GM12878 (cell line): ENCODE results near the gene ADIPOQ. TPM values are rescaled to one million over a fixed set of nuclear protein-coding genes. Genes with fewer than 3 reads are reported as not detected.
"Not testable (repeated sequence)": the region's sequence is repeated elsewhere in the genome, so short reads cannot be mapped to it uniquely, and the experiment has no call there.

Experiments used
- ATAC-seq: fragments of 200-7000 bp; cut with Tn5 transposase; 3 replicates; pipeline ENCODE4 v1.9.1; 2020; ENCODE audit warnings: mild to moderate bottlenecking, moderate library complexity
- BruUV-seq: library from RNA; stranded (reverse); fragments of 400-500 nt; replicated peaks from 2 replicates; lab custom pipeline; 2021; lab: Mats Ljungman, UMichigan
- CTCF ChIA-PET: fragments of 300-600 bp; sonication (Branson Sonifier 250); formaldehyde crosslinking; extraction: SDS; loops from one replicate; lab custom pipeline; 2021; ENCODE audit warnings: inconsistent platforms; lab: Yijun Ruan, JAX
- POLR2A ChIA-PET: fragments of 350-600 bp; formaldehyde crosslinking; extraction: SDS; loops from one replicate; lab custom pipeline; 2021; ENCODE audit warnings: inconsistent platforms; lab: Charles Lee
- RAD21 ChIA-PET: fragments of 300-600 bp; sonication (Branson Sonifier 250); formaldehyde crosslinking; loops from one replicate; lab custom pipeline; 2023; ENCODE audit warnings: antibody characterized with exemption; ENCODE audit not compliant: unreplicated experiment; lab: Charles Lee
- SMC1A ChIA-PET: fragments of 300-600 bp; sonication (Branson Sonifier 250); formaldehyde crosslinking; loops from one replicate; lab custom pipeline; 2023; ENCODE audit not compliant: unreplicated experiment, uncharacterized antibody; lab: Charles Lee
- DNase-seq: peaks from one replicate; pipeline ENCODE4 v3.0.0-alpha.2; 2011; ENCODE audit warnings: low read depth, low spot score
- FAIRE-seq: peaks from 3 replicates; lab custom pipeline; 2011; peaks lifted over from hg19 to GRCh38; lab: Jason Lieb, UNC
- H2AFZ ChIP-seq: 2 replicates; pipeline ENCODE4 v1.6.0; 2011; ENCODE audit warnings: low read depth, low read length, control low read depth; ENCODE audit not compliant: control insufficient read depth
- H3K27ac ChIP-seq: 2 replicates; pipeline ENCODE4 v1.5.1; 2011; ENCODE audit warnings: control low read depth; ENCODE audit not compliant: control insufficient read depth, insufficient read depth
- H3K27me3 ChIP-seq, 2 experiments: replicated peaks in 1 of 2; 2 replicates each; pipeline versions ENCODE4 v1.6.0 to v1.6.1; 2011; ENCODE audit warnings: low read length in 1 of 2; ENCODE audit not compliant: control insufficient read depth in 2 of 2, insufficient read depth in 2 of 2
- H3K36me3 ChIP-seq, 2 experiments: 2 replicates each; pipeline ENCODE4 v1.5.1; 2011; ENCODE audit warnings: low read length in 1 of 2; ENCODE audit not compliant: control insufficient read depth in 2 of 2, insufficient read depth in 2 of 2
- H3K4me1 ChIP-seq: 2 replicates; pipeline ENCODE4 v1.6.1; 2011; ENCODE audit warnings: mild to moderate bottlenecking, low read length, moderate library complexity, mixed read lengths; ENCODE audit not compliant: control insufficient read depth, insufficient read depth
- H3K4me2 ChIP-seq: 2 replicates; pipeline ENCODE4 v1.6.0; 2011; ENCODE audit warnings: control low read depth; ENCODE audit not compliant: control insufficient read depth, insufficient read depth
- H3K4me3 ChIP-seq: fragments of 200-600 bp; sonication (generic); 2 replicates; pipeline ENCODE4 v1.5.1; 2016
- H3K79me2 ChIP-seq: 2 replicates; pipeline ENCODE4 v1.6.0; 2011; ENCODE audit warnings: low read length; ENCODE audit not compliant: control insufficient read depth, insufficient read depth
- H3K9ac ChIP-seq: 2 replicates; pipeline ENCODE4 v1.8.0; 2011; ENCODE audit warnings: low read length, control low read depth, mixed read lengths; ENCODE audit not compliant: control insufficient read depth, insufficient read depth
- H3K9me3 ChIP-seq: replicated peaks from 3 replicates; pipeline ENCODE4 v1.5.1; 2011; ENCODE audit warnings: mild to moderate bottlenecking, low read length; ENCODE audit not compliant: control insufficient read depth, insufficient read depth
- H4K20me1 ChIP-seq: 2 replicates; pipeline ENCODE4 v1.6.0; 2011; ENCODE audit not compliant: control insufficient read depth, insufficient read depth
- GABPA ChIP-seq: IDR thresholded peaks from 2 replicates; pipeline ENCODE4 v1.6.1; 2014; ENCODE audit warnings: antibody characterized with exemption, low read depth, mild to moderate bottlenecking, inconsistent platforms
- LARP7 ChIP-seq: fragments of 450-650 bp; IDR thresholded peaks from 2 replicates; pipeline ENCODE4 v1.6.1; 2017; ENCODE audit warnings: mild to moderate bottlenecking
- MEF2A ChIP-seq: IDR thresholded peaks from 2 replicates; pipeline ENCODE4 v1.6.1; 2011; ENCODE audit warnings: low read depth, mild to moderate bottlenecking, low read length, moderate library complexity; ENCODE audit not compliant: insufficient read depth
- PML ChIP-seq: IDR thresholded peaks from 2 replicates; pipeline ENCODE4 v1.6.1; 2012; ENCODE audit warnings: low read length, inconsistent platforms
- SREBF1 ChIP-seq: IDR thresholded peaks from 2 replicates; pipeline ENCODE4 v1.6.1; 2012; ENCODE audit warnings: mild to moderate bottlenecking, low read length
- SRF ChIP-seq, 2 experiments: IDR thresholded peaks; 2 replicates each; pipeline ENCODE4 v1.6.1; 2011; ENCODE audit warnings: low read depth in 2 of 2, low read length in 2 of 2, mild to moderate bottlenecking in 1 of 2, moderate library complexity in 1 of 2
- ZNF274 ChIP-seq: IDR thresholded peaks from one replicate; pipeline ENCODE4 v1.8.0; 2011; ENCODE audit not compliant: insufficient read length, insufficient read depth
- WGBS: methylation state at CpG from one replicate; pipeline ENCODE4 v1.1.6; 2016; ENCODE audit warnings: low lambda C conversion rate; ENCODE audit not compliant: insufficient replicate concordance, insufficient coverage; ENCODE audit errors: missing lambda C conversion rate; 5-methylcytosine and 5-hydroxymethylcytosine counted together
- in situ Hi-C: fragments of 300-500 bp; cut with MboI; formaldehyde crosslinking; loops from 9 replicates; pipeline ENCODE4 v1.14.3; 2018; ENCODE audit warnings: mixed read lengths
- intact Hi-C: fragments of 100-400 bp; cut with micrococcal nuclease; formaldehyde crosslinking; loops from one replicate; pipeline ENCODE4 v1.14.2; 2022; ENCODE audit not compliant: unreplicated experiment
- polyA plus RNA-seq, 11 experiments: library from polyadenylated mRNA; depleted of rRNA in 4 of 11; unstranded in 6 of 11; stranded (reverse) in 5 of 11; fragments of >200 nt; fragmentation: Nextera tagmentation in 4 of 11; fragmentation: Illumina TruSeq in 1 of 11; extraction: Ambion mirVana in 4 of 11; extraction: Trizol in 1 of 11; gene quantifications; 1 replicate in 1 of 11; 2 replicates in 10 of 11; pipeline versions ENCODE4 v1.2.1 to v1.2.3, GENCODE V29; 2011 to 2016; ENCODE audit warnings: inconsistent platforms in 2 of 11, missing spikeins in 2 of 11, low read depth in 1 of 11
- total RNA-seq, 4 experiments: library from RNA; depleted of rRNA in 3 of 4; stranded (reverse); fragments of >200 nt in 3 of 4; fragmentation: Illumina TruSeq in 1 of 4; extraction: Trizol in 1 of 4; gene quantifications; 2 replicates each; pipeline versions ENCODE4 v1.2.1 to v1.2.3, GENCODE V29; 2013 to 2021
- TF ChIP-seq, protein P1 (sequence below): IDR thresholded peaks from 2 replicates; pipeline ENCODE4 v1.6.1; 2012; ENCODE audit warnings: low read depth, low read length, improper control_type of control experiment

The ADIPOQ gene
- total and polyA plus RNA-seq, 10 of the 15 experiments (the other 5 are each of a cell fraction or from before 2014, with no cell fraction given) = not detected

DNA sequence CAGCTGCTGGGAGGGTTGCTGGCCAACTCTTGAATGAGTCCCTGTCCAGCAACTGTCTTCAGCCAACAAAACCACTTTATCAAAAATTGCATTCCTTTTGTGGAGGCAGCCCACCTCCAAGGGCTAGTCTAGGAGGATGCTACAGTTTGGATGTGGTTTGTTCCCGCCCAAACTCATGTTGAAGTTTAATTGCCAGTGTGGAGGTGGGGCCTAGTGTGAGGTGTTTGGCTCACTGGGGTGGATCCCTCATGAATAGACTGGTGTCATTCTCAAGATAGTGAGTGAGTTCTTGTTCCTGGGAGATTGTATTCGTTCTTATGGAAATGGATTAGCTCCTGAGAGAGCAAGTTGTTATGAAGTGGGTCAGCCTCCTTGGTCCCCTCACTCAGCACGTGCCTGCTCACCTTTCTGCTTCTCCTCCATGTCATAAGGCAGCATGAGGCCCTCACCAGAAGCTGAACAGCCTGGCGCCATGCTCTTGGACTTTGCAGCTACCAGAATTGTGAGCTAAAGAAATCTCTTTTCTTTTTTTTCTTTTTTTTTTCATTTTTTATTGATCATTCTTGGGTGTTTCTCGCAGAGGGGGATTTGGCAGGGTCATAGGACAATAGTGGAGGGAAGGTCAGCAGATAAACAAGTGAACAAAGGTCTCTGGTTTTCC lies 32.0 kb upstream of the ADIPOQ start (continued):
- TF ChIP-seq SRF (IDR thresholded peaks at IDR 0.05; ENCODE audit: low read depth in 2 of 2, low read length in 2 of 2) = no peak
- no peak for TF ChIP-seq ZNF274
- no peak for TF ChIP-seq SREBF1
- no peak for TF ChIP-seq GABPA
- no peak for TF ChIP-seq MEF2A
- no peak for TF ChIP-seq PML
- TF ChIP-seq, protein P1, sequence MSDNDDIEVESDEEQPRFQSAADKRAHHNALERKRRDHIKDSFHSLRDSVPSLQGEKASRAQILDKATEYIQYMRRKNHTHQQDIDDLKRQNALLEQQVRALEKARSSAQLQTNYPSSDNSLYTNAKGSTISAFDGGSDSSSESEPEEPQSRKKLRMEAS = no peak
- no peak for TF ChIP-seq LARP7

DNA sequence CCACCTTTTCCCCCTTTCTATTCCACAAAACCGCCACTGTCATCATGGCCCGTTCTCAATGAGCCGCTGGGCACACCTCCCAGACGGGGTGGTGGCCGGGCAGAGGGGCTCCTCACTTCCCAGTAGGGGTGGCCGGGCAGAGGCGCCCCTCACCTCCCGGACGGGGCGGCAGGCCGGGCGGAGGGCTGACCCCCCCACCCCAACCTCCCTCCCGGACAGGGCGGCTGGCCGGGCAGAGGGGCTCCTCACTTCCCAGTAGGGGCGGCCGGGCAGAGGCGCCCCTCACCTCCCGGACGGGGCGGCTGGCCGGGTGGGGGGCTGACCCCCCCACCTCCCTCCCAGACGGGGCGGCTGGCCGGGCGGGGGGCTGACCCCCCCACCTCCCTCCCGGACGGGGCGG lies 31.2 kb upstream of the ADIPOQ start:
- CTCF ChIA-PET, H3K27me3 ChIP-seq, H2AFZ ChIP-seq, DNase-seq, H3K9me3 ChIP-seq, H3K36me3 ChIP-seq, H3K4me2 ChIP-seq, intact Hi-C loops, ATAC-seq, H3K9ac ChIP-seq, H3K4me1 ChIP-seq, POLR2A ChIA-PET, RAD21 ChIA-PET, FAIRE-seq, H4K20me1 ChIP-seq, H3K79me2 ChIP-seq, H3K4me3 ChIP-seq, SMC1A ChIA-PET, H3K27ac ChIP-seq, in situ Hi-C loops, BruUV-seq: not testable (repeated sequence)
- 88% methylated on average over 12 of the region's 29 CpGs for WGBS
